Measurements from ENCODE around the gene NOP58. TPM values are rescaled to one million over a fixed set of nuclear protein-coding genes. Genes with fewer than 3 reads are reported as not detected.
"Not testable (repeated sequence)": the region's sequence is repeated elsewhere in the genome, so short reads cannot be mapped to it uniquely, and the experiment has no call there.

NOP58 gene
- total RNA-seq, 3 donors from 2014 or later, result 34.3 to 43.2 (median 38.5) TPM

DNA sequence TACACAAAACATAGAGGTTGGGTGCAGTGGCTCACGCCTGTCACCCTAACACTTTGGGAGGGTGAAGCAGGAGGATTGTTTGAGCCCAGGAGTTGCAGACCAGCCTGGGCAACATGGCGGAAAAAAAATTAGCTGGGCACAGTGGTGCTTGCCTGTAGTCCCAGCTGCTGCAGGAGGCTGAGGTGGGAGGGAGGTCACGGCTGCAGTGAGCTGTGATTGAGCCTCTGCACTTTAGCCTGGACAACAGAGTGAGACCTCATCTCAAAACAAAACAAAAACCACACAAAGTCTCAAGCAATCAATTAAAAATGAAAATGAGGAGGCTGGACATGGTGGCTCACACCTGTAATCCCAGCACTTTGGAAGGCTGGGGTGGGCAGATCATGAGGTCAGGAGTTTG lies 4.9 kb downstream of the NOP58 start:
- Histone ChIP-seq H3K9me3 (no peaks in the 10 kb centered on the region), H3K4me3 (no peak overlapping the region), H3K4me1 (ENCODE audit: low read depth) (peaks cover 18% of the 10 kb centered on the region), H3K36me3 (ENCODE audit: low read depth) (no peaks in the 10 kb centered on the region)
- DNase-seq, result no peak
- TF ChIP-seq, protein P1, sequence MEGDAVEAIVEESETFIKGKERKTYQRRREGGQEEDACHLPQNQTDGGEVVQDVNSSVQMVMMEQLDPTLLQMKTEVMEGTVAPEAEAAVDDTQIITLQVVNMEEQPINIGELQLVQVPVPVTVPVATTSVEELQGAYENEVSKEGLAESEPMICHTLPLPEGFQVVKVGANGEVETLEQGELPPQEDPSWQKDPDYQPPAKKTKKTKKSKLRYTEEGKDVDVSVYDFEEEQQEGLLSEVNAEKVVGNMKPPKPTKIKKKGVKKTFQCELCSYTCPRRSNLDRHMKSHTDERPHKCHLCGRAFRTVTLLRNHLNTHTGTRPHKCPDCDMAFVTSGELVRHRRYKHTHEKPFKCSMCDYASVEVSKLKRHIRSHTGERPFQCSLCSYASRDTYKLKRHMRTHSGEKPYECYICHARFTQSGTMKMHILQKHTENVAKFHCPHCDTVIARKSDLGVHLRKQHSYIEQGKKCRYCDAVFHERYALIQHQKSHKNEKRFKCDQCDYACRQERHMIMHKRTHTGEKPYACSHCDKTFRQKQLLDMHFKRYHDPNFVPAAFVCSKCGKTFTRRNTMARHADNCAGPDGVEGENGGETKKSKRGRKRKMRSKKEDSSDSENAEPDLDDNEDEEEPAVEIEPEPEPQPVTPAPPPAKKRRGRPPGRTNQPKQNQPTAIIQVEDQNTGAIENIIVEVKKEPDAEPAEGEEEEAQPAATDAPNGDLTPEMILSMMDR (IDR thresholded peaks at IDR 0.05), result no peak
- no peak for ATAC-seq
- intact Hi-C loops (cut with DNase I, micrococcal nuclease), result no loop called here

DNA sequence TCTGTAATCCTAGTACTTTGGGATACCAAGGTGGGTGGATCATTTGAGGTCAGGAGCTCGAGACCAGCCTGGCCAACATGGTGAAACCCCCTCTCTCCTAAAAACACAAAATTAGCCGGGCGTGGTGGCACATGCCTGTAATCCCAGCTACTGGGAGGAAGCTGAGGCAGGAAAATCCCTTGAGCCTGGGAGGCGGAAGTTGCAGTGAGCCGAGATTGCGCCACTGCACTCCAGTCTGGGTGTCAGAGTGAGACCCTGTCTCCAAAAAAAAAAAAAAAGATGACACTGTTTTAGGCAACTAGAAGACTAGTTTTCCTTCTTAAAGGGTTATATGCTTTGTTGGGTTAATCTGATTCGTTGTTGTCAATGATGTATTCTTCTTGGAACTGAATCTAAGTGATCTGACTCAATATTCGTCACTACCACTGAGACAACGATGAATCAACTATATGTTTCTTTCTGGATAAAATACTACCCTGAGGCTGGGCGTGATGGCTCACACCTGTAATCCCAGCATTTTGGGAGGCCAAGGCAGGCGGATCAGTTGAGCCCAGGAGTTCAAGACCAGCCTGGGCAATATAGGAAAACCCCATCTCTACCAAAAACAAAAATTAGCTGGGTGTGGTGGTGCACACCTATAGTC lies 10.6 kb downstream of the NOP58 start:
- H3K4me1 ChIP-seq (ENCODE audit: low read depth); H3K4me3 ChIP-seq; H3K36me3 ChIP-seq (ENCODE audit: low read depth); DNase-seq; intact Hi-C loops (cut with DNase I, micrococcal nuclease); H3K9me3 ChIP-seq; ATAC-seq: not testable (repeated sequence)

GRCh38 chr2:202278036-202278760 lies 12.6 kb downstream of the NOP58 start:
- TF ChIP-seq, protein P1 (IDR thresholded peaks at IDR 0.05), result no peak
- intact Hi-C loops (cut with DNase I, micrococcal nuclease), result no loop called here
- Histone ChIP-seq H3K4me1 (ENCODE audit: low read depth) (no peaks in the 10 kb centered on the region), H3K9me3 (no peaks in the 10 kb centered on the region), H3K4me3 (no peak overlapping the region), H3K36me3 (ENCODE audit: low read depth) (no peaks in the 10 kb centered on the region)
- DNase-seq (no peak), ATAC-seq (no peak)

DNA sequence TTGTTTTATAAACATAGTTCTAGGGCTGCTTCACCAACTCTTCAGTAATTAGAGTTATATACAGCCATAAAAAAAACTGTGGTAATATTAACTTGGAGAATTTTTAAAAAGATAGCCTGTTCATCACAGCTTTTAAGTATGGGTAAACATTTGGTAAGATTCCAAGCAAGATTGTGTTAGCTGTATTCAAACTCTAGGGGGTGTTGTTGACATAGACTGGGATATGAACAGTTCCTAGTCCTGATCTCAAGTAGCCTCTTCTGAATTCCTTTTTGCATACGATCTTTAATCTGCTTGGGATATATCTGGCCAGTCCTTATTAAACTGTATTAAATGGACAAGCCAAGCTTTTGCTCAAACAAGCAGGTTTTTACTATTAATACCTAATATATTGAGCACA lies 13.4 kb downstream of the NOP58 start:
- intact Hi-C loops (cut with DNase I, micrococcal nuclease), result no loop called here
- DNase-seq, result no peak
- Histone ChIP-seq H3K4me3 (no peak overlapping the region), H3K36me3 (ENCODE audit: low read depth) (peaks cover under 1% of the 10 kb centered on the region), H3K4me1 (ENCODE audit: low read depth) (no peaks in the 10 kb centered on the region), H3K9me3 (no peaks in the 10 kb centered on the region)
- TF ChIP-seq, protein P1 (IDR thresholded peaks at IDR 0.05), result no peak
- ATAC-seq, result peak; percentile 67

- no peaks in the 10 kb centered on the region for H3K9me3 ChIP-seq
- TF ChIP-seq, protein P1 (IDR thresholded peaks at IDR 0.05), result no peak
- no peak overlapping the region for H3K4me3 ChIP-seq
- no peak for ATAC-seq
- H3K36me3 ChIP-seq (ENCODE audit: low read depth), result peaks cover 7% of the 10 kb centered on the region
- no peak for DNase-seq
- intact Hi-C loops (cut with DNase I, micrococcal nuclease), result no loop called here
- no peaks in the 10 kb centered on the region for H3K4me1 ChIP-seq (ENCODE audit: low read depth)
Measured at GRCh38 chr2:202286595-202286994, 21.0 kb downstream of the NOP58 start.

DNA sequence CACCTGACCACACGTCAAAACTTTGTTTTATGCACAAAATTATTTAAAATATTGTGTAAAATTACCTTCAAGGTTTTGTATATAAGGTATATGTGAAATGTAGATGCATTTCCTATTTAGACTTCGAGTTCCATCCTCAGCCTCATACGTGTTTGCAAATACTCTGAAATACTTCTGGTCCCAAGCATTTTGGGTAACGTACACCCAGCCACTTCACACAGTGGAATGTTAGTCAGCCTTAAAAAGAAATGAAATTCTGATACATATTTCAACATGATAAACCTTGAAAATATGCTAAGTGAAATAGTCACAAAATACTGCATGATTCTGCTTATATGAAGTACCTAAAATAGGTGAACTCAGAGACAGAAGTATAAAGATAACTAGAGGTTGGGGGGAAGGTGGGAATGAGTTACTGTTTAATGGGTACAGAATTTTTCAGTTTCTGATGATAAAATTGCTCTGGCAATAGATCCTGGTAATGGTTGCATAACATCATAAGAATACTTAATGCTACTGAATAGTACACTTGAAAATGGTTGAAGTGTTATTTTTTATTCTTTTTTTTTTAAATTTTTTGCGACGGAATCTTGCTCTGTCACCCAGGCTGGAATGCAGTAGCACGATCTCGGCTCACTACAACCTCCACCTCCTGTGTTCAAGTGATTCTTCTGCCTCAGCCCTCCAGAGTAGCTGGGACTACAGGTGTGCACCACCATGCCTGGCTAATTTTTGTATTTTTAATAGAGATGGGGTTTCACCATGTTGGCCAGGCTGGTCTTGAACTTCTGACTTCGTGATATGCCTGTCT lies 24.0 kb downstream of the NOP58 start:
- DNase-seq (no peak), ATAC-seq (no peak)
- no peaks in the 10 kb centered on the region for H3K4me1 ChIP-seq (ENCODE audit: low read depth)
- intact Hi-C loops (cut with DNase I, micrococcal nuclease), result no loop called here
- TF ChIP-seq, protein P1 (IDR thresholded peaks at IDR 0.05), result no peak
- H3K4me3 ChIP-seq, result no peak overlapping the region
- H3K9me3 ChIP-seq, result no peaks in the 10 kb centered on the region
- H3K36me3 ChIP-seq (ENCODE audit: low read depth), result peaks cover 5% of the 10 kb centered on the region
